DND-41 (cell line): ENCODE data around the gene TFDP2.
"Not testable (repeated sequence)": the region's sequence is repeated elsewhere in the genome, so short reads cannot be mapped to it uniquely, and the experiment has no call there.

Experiments
- ATAC-seq: fragments of 200-7000 bp; cut with Tn5 transposase; 3 replicates; pipeline ENCODE4 v1.9.1; 2021; ENCODE audit warnings: low read depth; ENCODE audit not compliant: insufficient read depth
- DNase-seq: peaks from one replicate; pipeline ENCODE4 v3.0.0-alpha.2; 2020
- H2AFZ ChIP-seq: 2 replicates; pipeline ENCODE4 v1.6.0; 2012; ENCODE audit warnings: low read depth, low read length
- H3K27ac ChIP-seq: 2 replicates; pipeline ENCODE4 v1.5.1; 2012; ENCODE audit warnings: low read length, inconsistent platforms
- H3K27me3 ChIP-seq: fragments of 200-600 bp; sonication (generic); 2 replicates; pipeline ENCODE4 v1.6.0; 2012; ENCODE audit warnings: low read length, mild to moderate bottlenecking, inconsistent platforms; ENCODE audit not compliant: insufficient read depth, poor library complexity
- H3K36me3 ChIP-seq: 2 replicates; pipeline ENCODE4 v1.5.1; 2012; ENCODE audit warnings: low read length, inconsistent platforms; ENCODE audit not compliant: insufficient read depth
- H3K4me1 ChIP-seq: 2 replicates; pipeline ENCODE4 v1.5.1; 2012; ENCODE audit warnings: mild to moderate bottlenecking, low read length; ENCODE audit not compliant: insufficient read depth
- H3K4me2 ChIP-seq: 2 replicates; pipeline ENCODE4 v1.6.0; 2012; ENCODE audit warnings: mild to moderate bottlenecking, moderate library complexity, low read length, inconsistent platforms; ENCODE audit not compliant: insufficient read depth
- H3K4me3 ChIP-seq, 2 experiments: fragments of 200-600 bp in 1 of 2; shearing (Covaris generic) in 1 of 2; 2 replicates each; pipeline ENCODE4 v1.5.1; 2012 to 2016; ENCODE audit warnings: inconsistent platforms in 2 of 2, low read length in 2 of 2, mild to moderate bottlenecking in 2 of 2, low read depth in 1 of 2, moderate library complexity in 1 of 2
- H3K79me2 ChIP-seq: 2 replicates; pipeline ENCODE4 v1.6.0; 2012; ENCODE audit warnings: low read length, inconsistent platforms; ENCODE audit not compliant: insufficient read depth
- H3K9ac ChIP-seq: 2 replicates; pipeline ENCODE4 v1.6.0; 2012; ENCODE audit warnings: low read depth, mild to moderate bottlenecking, inconsistent platforms, low read length, moderate library complexity
- H3K9me3 ChIP-seq: 2 replicates; pipeline ENCODE4 v1.5.1; 2012; ENCODE audit warnings: low read length, moderate library complexity, mild to moderate bottlenecking, inconsistent platforms; ENCODE audit not compliant: insufficient read depth, severe bottlenecking
- H4K20me1 ChIP-seq: 2 replicates; pipeline ENCODE4 v1.6.0; 2012; ENCODE audit warnings: low read length; ENCODE audit not compliant: insufficient read depth
- EZH2 ChIP-seq: IDR thresholded peaks from 3 replicates; pipeline ENCODE4 v1.6.1; 2012; ENCODE audit warnings: borderline replicate concordance, low read depth, mild to moderate bottlenecking, moderate library complexity, low read length, inconsistent platforms; ENCODE audit not compliant: severe bottlenecking
- TF ChIP-seq, protein P1 (sequence below): IDR thresholded peaks from 2 replicates; pipeline ENCODE4 v1.5.1; 2012; ENCODE audit warnings: borderline replicate concordance, low read length, moderate library complexity, mild to moderate bottlenecking; ENCODE audit not compliant: poor library complexity, severe bottlenecking; ENCODE audit errors: extremely low read depth

The TFDP2 gene

DNA sequence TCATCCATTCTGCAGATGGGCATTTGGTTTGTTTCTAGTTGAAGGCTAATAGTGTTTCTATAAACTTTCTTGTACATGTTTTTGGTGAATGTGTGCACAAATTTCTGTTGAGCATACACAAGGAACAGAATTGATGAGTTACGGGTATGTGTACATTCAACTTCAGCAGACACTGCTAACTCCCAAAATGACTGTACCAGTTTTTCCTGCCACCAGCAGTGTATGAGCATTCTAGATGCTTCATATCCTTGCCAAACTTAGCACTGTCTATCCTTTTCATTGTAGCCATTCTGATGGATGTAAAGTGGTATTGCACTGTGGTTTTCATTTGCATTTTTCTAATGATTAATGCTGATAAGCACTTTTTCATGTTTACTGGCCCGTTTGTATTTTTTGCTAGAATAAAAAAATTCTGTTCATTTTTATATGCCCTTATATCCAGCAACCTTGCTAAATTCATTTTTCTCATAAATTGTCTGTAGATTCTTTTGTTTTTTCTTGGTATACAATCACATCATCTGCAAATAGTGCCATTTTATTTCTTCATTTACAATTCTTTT, 162.7 kb downstream of the TFDP2 start:
- Histone ChIP-seq H3K27ac (no peak overlapping the region), H3K4me1 (no peaks in the 10 kb centered on the region)

DNA sequence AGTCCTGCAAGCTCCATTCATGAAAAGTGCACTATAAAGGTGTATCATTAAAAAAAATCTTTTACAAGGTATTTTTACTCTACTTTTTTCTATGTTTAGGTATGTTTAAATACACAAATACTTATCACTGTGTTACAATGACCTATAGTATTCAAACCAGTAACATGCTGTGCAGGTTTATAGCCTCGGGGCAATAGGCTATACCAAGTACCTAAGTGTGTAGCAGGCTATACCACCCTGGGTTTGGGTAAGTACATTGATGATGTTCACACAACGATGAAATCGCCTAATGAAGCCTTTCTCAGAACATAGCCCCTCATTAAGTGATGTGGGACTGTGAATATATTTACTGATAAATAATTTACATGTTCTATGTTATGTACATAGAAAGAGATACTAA, 168.3 kb downstream of the TFDP2 start:
- no peak overlapping the region for H3K27ac ChIP-seq
- no peaks in the 10 kb centered on the region for H3K9me3 ChIP-seq
- H3K4me3 ChIP-seq: no peak overlapping the region
- H3K4me2 ChIP-seq: no peak overlapping the region
- peaks cover 64% of the 10 kb centered on the region for H3K79me2 ChIP-seq
- no peak for TF ChIP-seq EZH2
- TF ChIP-seq, protein P1, sequence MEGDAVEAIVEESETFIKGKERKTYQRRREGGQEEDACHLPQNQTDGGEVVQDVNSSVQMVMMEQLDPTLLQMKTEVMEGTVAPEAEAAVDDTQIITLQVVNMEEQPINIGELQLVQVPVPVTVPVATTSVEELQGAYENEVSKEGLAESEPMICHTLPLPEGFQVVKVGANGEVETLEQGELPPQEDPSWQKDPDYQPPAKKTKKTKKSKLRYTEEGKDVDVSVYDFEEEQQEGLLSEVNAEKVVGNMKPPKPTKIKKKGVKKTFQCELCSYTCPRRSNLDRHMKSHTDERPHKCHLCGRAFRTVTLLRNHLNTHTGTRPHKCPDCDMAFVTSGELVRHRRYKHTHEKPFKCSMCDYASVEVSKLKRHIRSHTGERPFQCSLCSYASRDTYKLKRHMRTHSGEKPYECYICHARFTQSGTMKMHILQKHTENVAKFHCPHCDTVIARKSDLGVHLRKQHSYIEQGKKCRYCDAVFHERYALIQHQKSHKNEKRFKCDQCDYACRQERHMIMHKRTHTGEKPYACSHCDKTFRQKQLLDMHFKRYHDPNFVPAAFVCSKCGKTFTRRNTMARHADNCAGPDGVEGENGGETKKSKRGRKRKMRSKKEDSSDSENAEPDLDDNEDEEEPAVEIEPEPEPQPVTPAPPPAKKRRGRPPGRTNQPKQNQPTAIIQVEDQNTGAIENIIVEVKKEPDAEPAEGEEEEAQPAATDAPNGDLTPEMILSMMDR: no peak
- ATAC-seq (no peak), DNase-seq (no peak)
- H2AFZ ChIP-seq: no peak overlapping the region
- no peaks in the 10 kb centered on the region for H3K27me3 ChIP-seq
- H4K20me1 ChIP-seq: no peaks in the 10 kb centered on the region
- H3K36me3 ChIP-seq: peaks cover 90% of the 10 kb centered on the region
- no peak overlapping the region for H3K9ac ChIP-seq
- H3K4me1 ChIP-seq: no peaks in the 10 kb centered on the region

More for the DNA sequence above, 162.7 kb downstream of the TFDP2 start:
- Histone ChIP-seq H3K4me3 (no peak overlapping the region), H2AFZ (no peak overlapping the region), H3K9ac (no peak overlapping the region), H3K79me2 (peaks cover 75% of the 10 kb centered on the region), H3K9me3 (no peaks in the 10 kb centered on the region), H4K20me1 (peaks cover 4% of the 10 kb centered on the region; the same call in 1 of the 2 replicates), H3K27me3 (no peaks in the 10 kb centered on the region), H3K4me2 (no peak overlapping the region), H3K36me3 (peaks cover 90% of the 10 kb centered on the region)
- no peak for DNase-seq
- no peak for ATAC-seq
- no peak for TF ChIP-seq EZH2
- TF ChIP-seq, protein P1: no peak

DNA sequence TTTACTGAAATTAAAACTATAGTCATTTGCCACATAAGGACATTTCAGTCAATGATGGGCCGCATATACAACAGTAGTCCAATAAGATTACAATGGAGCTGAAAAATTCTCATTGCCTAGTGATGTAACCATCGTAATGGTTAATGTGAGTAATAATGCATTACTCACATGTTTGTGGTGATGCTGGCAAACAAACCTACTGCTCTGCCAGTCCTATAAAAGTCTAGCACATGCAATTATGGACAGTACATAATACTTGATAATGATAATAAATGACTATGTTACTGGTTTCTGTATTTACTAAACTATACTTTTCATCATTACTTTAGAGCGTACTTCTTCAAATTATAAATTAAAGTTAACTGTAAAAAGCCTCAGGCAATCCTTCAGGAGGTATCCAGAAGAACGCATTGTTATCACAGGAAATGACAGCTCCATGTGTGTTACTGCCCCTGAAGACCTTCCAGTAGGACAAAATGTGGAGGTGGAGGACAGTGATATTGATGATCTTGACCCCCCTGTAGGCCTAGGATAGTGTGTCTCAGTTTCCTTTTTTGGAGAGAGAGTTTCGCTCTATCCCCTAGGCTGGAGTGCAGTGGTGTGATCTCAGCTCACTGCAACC, 170.2 kb downstream of the TFDP2 start:
- no peak for ATAC-seq
- Histone ChIP-seq H3K27me3 (no peaks in the 10 kb centered on the region), H4K20me1 (no peaks in the 10 kb centered on the region), H3K4me2 (no peak overlapping the region), H3K27ac (no peak overlapping the region), H2AFZ (no peak overlapping the region), H3K4me3 (no peak overlapping the region), H3K36me3 (peaks cover 89% of the 10 kb centered on the region), H3K9me3 (no peaks in the 10 kb centered on the region), H3K9ac (no peak overlapping the region), H3K4me1 (no peaks in the 10 kb centered on the region), H3K79me2 (peaks cover 52% of the 10 kb centered on the region)
- no peak for TF ChIP-seq EZH2
- TF ChIP-seq, protein P1: no peak
- DNase-seq: no peak

DNA sequence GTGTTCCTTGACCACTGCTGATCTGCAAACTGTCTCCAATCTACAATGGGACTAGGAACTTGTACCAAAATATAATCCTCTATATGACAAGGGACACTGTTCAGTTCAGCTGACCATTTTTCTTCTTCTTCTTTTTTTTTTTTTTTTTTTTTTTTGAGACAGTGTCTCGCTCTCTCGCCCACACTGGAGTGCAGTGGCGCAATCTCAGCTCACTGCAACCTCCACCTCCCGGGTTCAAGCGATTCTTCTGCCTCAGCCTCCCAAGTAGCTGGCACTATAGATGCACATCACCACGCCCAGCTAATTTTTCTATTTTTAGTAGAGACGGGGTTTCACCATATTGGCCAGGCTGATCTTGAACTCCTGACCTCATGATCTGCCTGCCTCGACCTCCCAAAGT, 174.6 kb downstream of the TFDP2 start:
- not testable (repeated sequence) for H3K4me1 ChIP-seq, ATAC-seq, H3K4me2 ChIP-seq, H3K4me3 ChIP-seq, H3K9ac ChIP-seq, H4K20me1 ChIP-seq, H3K27me3 ChIP-seq, DNase-seq, H3K9me3 ChIP-seq, H2AFZ ChIP-seq, H3K27ac ChIP-seq
- H3K79me2 ChIP-seq: peaks cover 34% of the 10 kb centered on the region
- peaks cover 90% of the 10 kb centered on the region for H3K36me3 ChIP-seq
